HL-60 (cell line): ENCODE measurements around the gene UBP1.
A peak's percentile ranks its signal among the peaks of the same experiment; 100 is the strongest.

ENCODE experiments used
- DNase-seq, 2 experiments: peaks; one replicate each; pipeline ENCODE4 v3.0.0-alpha.2; 2010 to 2020; ENCODE audit warnings: low read depth in 1 of 2, low spot score in 1 of 2
- H3K27ac ChIP-seq: fragments of 250-450 bp; sonication (Bioruptor Pico); replicated peaks from 2 replicates; pipeline ENCODE4 v1.5.1; 2020; ENCODE audit warnings: mild to moderate bottlenecking, moderate library complexity
- H3K27me3 ChIP-seq: fragments of 250-450 bp; sonication (Bioruptor Pico); 2 replicates; pipeline ENCODE4 v1.5.1; 2021; ENCODE audit warnings: mild to moderate bottlenecking, moderate library complexity; ENCODE audit not compliant: insufficient read depth, poor library complexity, severe bottlenecking
- H3K4me3 ChIP-seq: replicated peaks from 2 replicates; pipeline ENCODE4 v1.5.1; 2011; ENCODE audit warnings: mild to moderate bottlenecking, control low read depth, low read length; ENCODE audit not compliant: insufficient read depth
- GABPA ChIP-seq: IDR thresholded peaks from 2 replicates; pipeline ENCODE4 v1.6.1; 2012; ENCODE audit warnings: low read depth
- POLR2AphosphoS5 ChIP-seq: IDR thresholded peaks from 2 replicates; pipeline ENCODE4 v1.6.1; 2012; ENCODE audit warnings: low read depth
- REST ChIP-seq: IDR thresholded peaks from 2 replicates; pipeline ENCODE4 v1.6.1; 2012; ENCODE audit warnings: low read depth; ENCODE audit not compliant: insufficient replicate concordance
- SPI1 ChIP-seq: IDR thresholded peaks from 2 replicates; pipeline ENCODE4 v1.6.1; 2012; ENCODE audit warnings: low read depth, mild to moderate bottlenecking, borderline replicate concordance
- TF ChIP-seq, protein P1 (sequence below): IDR thresholded peaks from one replicate; pipeline ENCODE4 v1.5.1; 2011; ENCODE audit warnings: low read length, control low read depth, inconsistent platforms; ENCODE audit not compliant: insufficient read depth

Gene UBP1

GRCh38 chr3:33386631-33387030, 53.6 kb downstream of the UBP1 start:
- TF ChIP-seq, protein P1, sequence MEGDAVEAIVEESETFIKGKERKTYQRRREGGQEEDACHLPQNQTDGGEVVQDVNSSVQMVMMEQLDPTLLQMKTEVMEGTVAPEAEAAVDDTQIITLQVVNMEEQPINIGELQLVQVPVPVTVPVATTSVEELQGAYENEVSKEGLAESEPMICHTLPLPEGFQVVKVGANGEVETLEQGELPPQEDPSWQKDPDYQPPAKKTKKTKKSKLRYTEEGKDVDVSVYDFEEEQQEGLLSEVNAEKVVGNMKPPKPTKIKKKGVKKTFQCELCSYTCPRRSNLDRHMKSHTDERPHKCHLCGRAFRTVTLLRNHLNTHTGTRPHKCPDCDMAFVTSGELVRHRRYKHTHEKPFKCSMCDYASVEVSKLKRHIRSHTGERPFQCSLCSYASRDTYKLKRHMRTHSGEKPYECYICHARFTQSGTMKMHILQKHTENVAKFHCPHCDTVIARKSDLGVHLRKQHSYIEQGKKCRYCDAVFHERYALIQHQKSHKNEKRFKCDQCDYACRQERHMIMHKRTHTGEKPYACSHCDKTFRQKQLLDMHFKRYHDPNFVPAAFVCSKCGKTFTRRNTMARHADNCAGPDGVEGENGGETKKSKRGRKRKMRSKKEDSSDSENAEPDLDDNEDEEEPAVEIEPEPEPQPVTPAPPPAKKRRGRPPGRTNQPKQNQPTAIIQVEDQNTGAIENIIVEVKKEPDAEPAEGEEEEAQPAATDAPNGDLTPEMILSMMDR: no peak
- TF ChIP-seq REST (no peak), POLR2AphosphoS5 (no peak), SPI1 (no peak), GABPA (no peak)
- DNase-seq: no peak
- no peak overlapping the region for H3K27ac ChIP-seq
- no peak overlapping the region for H3K4me3 ChIP-seq
- no peaks in the 10 kb centered on the region for H3K27me3 ChIP-seq

GRCh38 chr3:33385423-33385822, 54.8 kb downstream of the UBP1 start:
- H3K27me3 ChIP-seq: no peaks in the 10 kb centered on the region
- no peak for DNase-seq
- no peak overlapping the region for H3K27ac ChIP-seq
- TF ChIP-seq, protein P1: no peak
- TF ChIP-seq GABPA: no peak
- TF ChIP-seq POLR2AphosphoS5: peak; percentile 44; the same call in 1 of the 2 replicates
- TF ChIP-seq REST: no peak
- H3K4me3 ChIP-seq: no peak overlapping the region

- no peak for DNase-seq
- TF ChIP-seq, protein P1: no peak
- no peak for TF ChIP-seq REST
- TF ChIP-seq GABPA: no peak
- TF ChIP-seq SPI1: no peak
- TF ChIP-seq POLR2AphosphoS5: no peak
- Histone ChIP-seq H3K4me3 (no peak overlapping the region), H3K27ac (no peak overlapping the region), H3K27me3 (no peaks in the 10 kb centered on the region)
These were observed 56.3 kb downstream of the UBP1 start for GRCh38 chr3:33383951-33384350.
